H1 (cell line): Measurements from ENCODE around the gene TCERG1L. TPM values are rescaled to one million over a fixed set of nuclear protein-coding genes. Genes with fewer than 3 reads are reported as not detected.

Experiments
- POU5F1 ChIP-seq: IDR thresholded peaks from 2 replicates; pipeline ENCODE4 v1.6.1; 2011; ENCODE audit warnings: low read depth, mild to moderate bottlenecking, low read length, moderate library complexity
- SP2 ChIP-seq: IDR thresholded peaks from 2 replicates; pipeline ENCODE4 v1.6.1; 2012; ENCODE audit warnings: mild to moderate bottlenecking, low read length, inconsistent platforms
- TAF1 ChIP-seq: IDR thresholded peaks from 2 replicates; pipeline ENCODE4 v1.6.1; 2011; ENCODE audit warnings: mild to moderate bottlenecking, low read depth, low read length
- polyA plus RNA-seq, 7 experiments: library from polyadenylated mRNA; depleted of rRNA in 3 of 7; stranded (reverse) in 5 of 7; unstranded in 2 of 7; fragments of >200 nt in 5 of 7; fragments of 200-250 nt in 2 of 7; gene quantifications; 1 replicate in 5 of 7; 2 replicates in 1 of 7; 4 replicates in 1 of 7; pipeline versions ENCODE4 v1.2.1 to v1.2.3, GENCODE V29; 2011 to 2013; ENCODE audit warnings: missing spikeins in 2 of 7, mixed read lengths in 2 of 7
- total RNA-seq: library from RNA; stranded (reverse); fragmentation: NEBNext Ultra II Directional; extraction: Animal tissue kit (Norgen Biotek cat#: 25700); gene quantifications from 2 replicates; pipeline ENCODE4 v1.2.1, GENCODE V29; 2021

The TCERG1L gene
- total and polyA plus RNA-seq, 2 of the 8 experiments (the other 6 are each of a cell fraction or from before 2014, with no cell fraction given), result 3.9 to 6.9 TPM

DNA sequence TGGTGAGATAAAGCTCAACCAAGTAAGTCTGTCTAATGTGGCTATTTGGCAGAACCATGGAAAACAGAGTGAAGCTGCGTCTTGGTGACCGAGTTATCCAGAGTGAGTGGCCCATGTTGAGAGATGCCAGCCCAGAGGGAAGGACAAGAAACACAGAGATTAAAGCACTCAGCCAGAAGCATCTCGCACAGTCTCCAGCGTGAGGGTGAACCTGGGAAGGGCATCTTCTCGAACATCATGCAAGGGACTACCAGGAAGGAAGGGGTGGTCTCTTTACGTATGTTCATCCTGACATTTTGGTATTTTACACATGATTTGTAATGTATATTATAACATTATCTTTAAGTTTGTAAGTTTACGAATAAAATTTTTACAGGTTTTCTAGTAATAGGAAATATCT is 146.4 kb downstream of the TCERG1L start (continued):
- no peak for TF ChIP-seq POU5F1
- TF ChIP-seq TAF1, result no peak
- no peak for TF ChIP-seq SP2
- TF ChIP-seq, all 59 proteins: peak for 0
